ENCODE measurements around the gene SLC6A7. TPM values are rescaled to one million over a fixed set of nuclear protein-coding genes. Genes with fewer than 3 reads are reported as not detected.

SLC6A7 gene
- total RNA-seq, 1 experiment from 2014 or later = not detected

DNA sequence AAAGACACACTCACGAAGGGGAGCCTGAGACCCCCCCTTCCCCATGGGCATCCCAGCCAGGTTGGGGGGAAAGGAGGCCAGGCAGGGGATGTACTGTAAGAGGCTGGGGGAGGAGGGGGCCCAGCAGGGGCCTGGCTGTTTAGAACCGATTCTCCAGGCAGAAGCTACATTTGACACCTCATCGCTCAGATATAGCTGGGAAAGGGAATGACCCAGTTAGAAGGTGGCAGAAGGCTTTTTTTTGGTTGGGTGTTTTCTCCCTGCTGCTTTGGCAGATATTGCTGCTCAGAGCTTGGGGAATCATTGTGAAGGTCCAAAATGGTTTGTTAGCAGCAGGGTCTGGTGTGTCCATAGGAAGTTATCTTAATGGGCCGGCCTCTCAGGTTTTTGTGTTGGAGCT lies 17.3 kb upstream of the SLC6A7 start:
- no peak for DNase-seq (ENCODE audit: low read depth in 1 of 2, low spot score in 2 of 2)

DNA sequence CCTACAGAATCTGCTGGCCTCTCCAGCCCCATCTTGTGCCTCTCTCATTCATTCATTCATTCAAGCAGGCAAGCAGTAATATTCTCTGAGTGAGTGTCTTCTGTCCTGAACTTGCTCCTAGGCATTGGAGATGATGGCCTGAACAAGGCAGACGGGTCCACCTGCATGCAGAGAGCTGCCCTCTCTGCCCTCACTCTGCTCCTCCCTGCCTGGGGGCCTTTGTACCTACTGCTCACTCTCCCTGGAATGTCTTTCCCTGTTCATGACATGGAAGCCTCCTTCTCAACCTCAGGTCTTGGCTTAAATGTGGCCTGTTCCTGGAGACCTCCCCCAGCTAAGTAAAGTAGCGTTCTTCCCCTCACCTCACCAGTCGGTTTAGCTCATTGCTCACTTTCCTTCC lies 16.7 kb upstream of the SLC6A7 start:
- H3K9me3 ChIP-seq (replicated peaks) = no peaks in the 10 kb centered on the region
- H3K27ac ChIP-seq = no peak overlapping the region
- no peaks in the 10 kb centered on the region for H3K36me3 ChIP-seq
- H3K4me1 ChIP-seq (replicated peaks) = peaks cover 47% of the 10 kb centered on the region
- DNase-seq (ENCODE audit: low read depth in 1 of 2, low spot score in 2 of 2) = no peak
- no peak overlapping the region for H3K4me3 ChIP-seq
- H3K27me3 ChIP-seq (replicated peaks) = no peaks in the 10 kb centered on the region

More for the DNA sequence above, 17.3 kb upstream of the SLC6A7 start:
- Histone ChIP-seq H3K4me3 (no peak overlapping the region), H3K36me3 (no peaks in the 10 kb centered on the region), H3K27me3 (replicated peaks) (no peaks in the 10 kb centered on the region), H3K4me1 (replicated peaks) (peaks cover 41% of the 10 kb centered on the region), H3K9me3 (replicated peaks) (no peaks in the 10 kb centered on the region), H3K27ac (no peak overlapping the region)

DNA sequence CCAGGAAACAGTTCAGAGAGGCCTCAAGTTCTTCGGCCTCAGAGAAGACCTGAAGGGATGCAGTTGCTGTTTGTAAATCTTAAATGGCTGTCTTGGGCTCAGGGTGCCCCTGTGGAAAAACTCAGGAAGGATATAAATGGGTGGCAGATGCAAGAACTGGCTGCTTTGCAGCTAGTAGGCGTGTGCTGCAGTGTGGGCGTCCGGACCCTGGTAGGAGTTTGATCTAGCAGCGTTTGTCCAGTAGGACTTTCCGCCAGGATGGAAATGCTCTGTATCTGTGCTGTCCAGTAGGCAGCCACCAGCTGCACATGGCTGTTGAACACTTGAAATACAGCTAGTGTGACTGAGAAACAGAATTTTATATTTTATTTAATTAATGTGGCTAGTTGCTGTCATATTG lies 15.6 kb upstream of the SLC6A7 start:
- Histone ChIP-seq H3K27ac (no peak overlapping the region), H3K36me3 (no peaks in the 10 kb centered on the region), H3K4me3 (no peak overlapping the region), H3K9me3 (replicated peaks) (no peaks in the 10 kb centered on the region), H3K27me3 (replicated peaks) (no peaks in the 10 kb centered on the region), H3K4me1 (replicated peaks) (peaks cover 57% of the 10 kb centered on the region)
- no peak for DNase-seq (ENCODE audit: low read depth in 1 of 2, low spot score in 2 of 2)

DNA sequence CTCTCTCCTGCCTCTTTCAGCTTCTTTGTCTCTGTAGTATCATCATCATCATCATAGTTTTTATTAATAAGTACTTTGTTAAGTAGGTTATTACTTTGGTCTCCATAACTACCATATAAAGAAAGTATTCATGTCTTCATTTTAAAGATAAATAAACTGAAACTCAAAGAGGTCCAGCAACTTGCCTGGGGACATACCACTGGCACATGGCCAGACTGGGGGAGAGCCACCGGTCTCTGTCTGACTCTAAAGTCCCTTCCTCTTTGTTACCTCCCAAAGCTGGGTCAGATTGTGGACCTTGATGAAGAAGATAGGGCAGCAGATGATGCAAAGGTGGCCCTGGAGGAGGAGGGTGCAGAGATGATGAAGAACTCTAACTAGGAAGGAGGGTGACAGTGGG lies 14.8 kb upstream of the SLC6A7 start:
- Histone ChIP-seq H3K27ac (peak overlapping the region; percentile 24; the same call in 1 of the 2 replicates), H3K4me3 (no peak overlapping the region), H3K9me3 (replicated peaks) (no peaks in the 10 kb centered on the region), H3K4me1 (replicated peaks) (peaks cover 65% of the 10 kb centered on the region), H3K27me3 (replicated peaks) (no peaks in the 10 kb centered on the region), H3K36me3 (no peaks in the 10 kb centered on the region)
- DNase-seq (ENCODE audit: low read depth in 1 of 2, low spot score in 2 of 2) = no peak

DNA sequence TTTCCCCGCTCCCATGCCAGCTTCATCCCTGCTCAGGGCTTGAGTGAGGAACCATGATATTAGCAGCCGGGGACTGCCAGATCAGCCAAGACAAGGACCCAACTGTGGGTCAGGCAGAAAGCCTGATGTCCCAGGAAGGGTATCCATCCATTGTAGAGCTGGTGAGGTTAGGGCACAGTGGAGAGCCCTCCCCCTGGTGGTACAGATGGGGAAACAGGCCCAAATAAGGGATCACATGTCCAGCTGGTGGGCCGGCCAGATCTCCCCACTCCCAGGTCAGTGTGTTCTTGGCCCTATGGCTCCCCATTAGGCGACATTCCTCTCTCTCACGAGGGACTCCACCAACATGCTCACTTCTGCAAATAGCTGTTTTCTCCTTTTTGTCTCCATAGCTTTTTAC lies 14.3 kb upstream of the SLC6A7 start:
- no peaks in the 10 kb centered on the region for H3K9me3 ChIP-seq (replicated peaks)
- peak overlapping the region; percentile 3 for H3K27ac ChIP-seq
- DNase-seq (ENCODE audit: low read depth in 1 of 2, low spot score in 2 of 2) = peak; percentile 71 to 77
- H3K4me3 ChIP-seq = no peak overlapping the region
- peaks cover 69% of the 10 kb centered on the region for H3K4me1 ChIP-seq (replicated peaks)
- no peaks in the 10 kb centered on the region for H3K27me3 ChIP-seq (replicated peaks)
- no peaks in the 10 kb centered on the region for H3K36me3 ChIP-seq

DNA sequence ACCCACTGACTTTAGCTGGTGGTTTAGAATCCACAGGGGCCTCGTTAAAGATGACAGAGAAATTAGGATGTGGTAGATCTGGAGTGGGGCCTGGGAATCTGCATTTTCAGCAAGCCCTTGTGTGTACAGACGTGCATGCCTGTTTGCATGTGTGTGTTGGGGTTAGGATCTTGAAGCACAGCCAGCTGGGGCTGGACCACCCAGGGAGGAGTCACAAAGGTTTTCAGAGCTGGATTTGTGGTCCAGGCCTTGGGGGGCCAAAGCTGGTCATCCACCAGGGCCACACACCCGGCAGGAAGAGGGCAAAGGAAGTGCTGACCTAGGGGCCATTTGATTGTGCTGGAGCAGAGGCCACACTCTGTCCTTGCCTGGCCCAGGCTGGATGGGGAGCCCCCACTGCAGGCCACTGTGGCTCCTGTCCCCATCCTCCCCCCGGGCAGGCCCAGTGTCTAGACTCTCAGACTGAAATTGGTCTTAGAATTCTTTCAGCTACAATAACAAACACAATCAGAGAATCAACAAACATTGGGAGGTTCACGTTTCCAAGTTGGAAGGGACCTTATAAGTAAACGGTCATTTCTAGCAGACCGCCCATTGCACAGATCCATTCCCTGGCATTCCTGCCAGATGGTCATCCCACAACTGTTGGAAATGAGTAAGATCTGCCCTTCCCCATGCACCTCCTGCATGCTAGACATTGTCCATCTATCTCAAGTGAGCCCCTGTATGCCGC lies 13.0 kb upstream of the SLC6A7 start:
- Histone ChIP-seq H3K4me1 (replicated peaks) (peaks cover 83% of the 10 kb centered on the region), H3K27ac (peak overlapping the region; percentile 5), H3K36me3 (no peaks in the 10 kb centered on the region), H3K4me3 (no peak overlapping the region), H3K9me3 (replicated peaks) (no peaks in the 10 kb centered on the region), H3K27me3 (replicated peaks) (no peaks in the 10 kb centered on the region)
- peak; percentile 100 for DNase-seq (ENCODE audit: low read depth in 1 of 2, low spot score in 2 of 2)

DNA sequence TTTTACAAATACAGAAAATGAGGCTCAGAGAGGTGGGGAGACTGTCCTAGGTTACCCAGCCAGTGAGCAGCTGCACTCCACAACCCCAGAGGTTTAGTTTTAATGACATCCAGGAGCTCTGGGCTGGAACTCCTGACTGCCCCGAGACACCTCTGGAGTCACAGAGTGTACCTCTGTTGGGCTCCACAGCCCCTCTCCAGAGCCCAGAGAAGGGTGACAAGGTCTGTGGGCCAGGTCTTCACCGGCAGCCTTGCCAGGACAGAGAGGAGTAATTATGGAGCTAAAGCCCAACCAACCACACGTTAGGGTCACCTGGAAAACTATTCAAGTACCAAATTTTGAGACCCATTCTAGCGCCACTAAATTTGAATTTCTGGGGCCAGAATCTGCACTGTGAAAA lies 12.1 kb upstream of the SLC6A7 start:
- peak overlapping the region; percentile 5 for H3K27ac ChIP-seq
- DNase-seq (ENCODE audit: low read depth in 1 of 2, low spot score in 2 of 2) = no peak
- no peak overlapping the region for H3K4me3 ChIP-seq
- peaks cover 90% of the 10 kb centered on the region for H3K4me1 ChIP-seq (replicated peaks)
- no peaks in the 10 kb centered on the region for H3K36me3 ChIP-seq
- H3K9me3 ChIP-seq (replicated peaks) = no peaks in the 10 kb centered on the region
- H3K27me3 ChIP-seq (replicated peaks) = no peaks in the 10 kb centered on the region

DNA sequence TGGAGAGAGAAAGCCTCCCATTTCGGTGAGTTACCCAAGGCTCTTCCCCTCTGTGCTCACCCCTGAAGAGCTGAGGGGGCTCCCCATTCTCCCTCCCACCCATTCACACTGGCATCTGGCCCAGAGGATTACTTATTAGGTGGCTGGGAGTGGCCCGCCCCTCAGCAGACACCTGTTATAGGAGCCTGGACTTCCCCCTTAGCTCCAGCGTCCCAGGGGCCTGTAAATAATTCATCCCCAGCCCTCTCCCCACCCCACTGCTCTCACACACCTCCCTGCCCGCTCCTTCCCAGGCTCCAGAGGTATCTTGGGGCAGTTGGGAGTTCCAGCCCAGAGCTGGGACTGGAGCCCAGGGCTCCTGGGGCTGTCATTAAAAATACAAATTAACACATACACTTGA lies 11.6 kb upstream of the SLC6A7 start:
- no peak for DNase-seq (ENCODE audit: low read depth in 1 of 2, low spot score in 2 of 2)
- Histone ChIP-seq H3K9me3 (replicated peaks) (no peaks in the 10 kb centered on the region), H3K27me3 (replicated peaks) (no peaks in the 10 kb centered on the region), H3K27ac (no peak overlapping the region), H3K36me3 (no peaks in the 10 kb centered on the region), H3K4me3 (no peak overlapping the region), H3K4me1 (replicated peaks) (peaks cover 88% of the 10 kb centered on the region)

DNA sequence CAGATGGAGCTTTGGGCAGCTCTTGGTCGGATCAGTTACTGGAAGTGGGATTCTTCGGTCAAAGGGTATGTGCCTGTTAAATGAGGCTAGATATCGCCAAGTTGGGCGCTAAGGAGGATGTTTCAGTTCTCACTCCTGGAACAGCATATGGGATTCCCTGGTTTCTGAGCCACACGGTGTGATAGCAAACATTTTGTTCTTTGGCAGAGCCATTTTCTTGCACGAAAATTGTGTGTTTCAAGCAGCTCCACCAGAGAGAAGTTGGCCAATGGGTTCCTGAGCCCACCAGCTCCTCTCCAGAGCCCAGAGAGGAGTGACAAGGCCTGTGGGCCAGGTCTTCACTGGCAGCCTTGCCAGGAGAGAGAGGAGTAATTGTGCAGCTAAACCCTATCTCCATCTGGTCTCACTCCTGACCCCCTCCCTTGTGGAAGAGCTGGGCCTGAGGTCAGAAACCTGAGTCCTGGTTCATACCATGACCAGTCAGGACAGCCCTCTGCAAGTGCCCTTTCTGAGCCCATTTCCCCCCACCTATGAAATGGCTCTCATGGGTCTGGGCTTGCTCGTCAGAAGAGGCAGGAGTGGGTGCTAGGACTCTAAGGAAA lies 10.7 kb upstream of the SLC6A7 start:
- no peak for DNase-seq (ENCODE audit: low read depth in 1 of 2, low spot score in 2 of 2)

DNA sequence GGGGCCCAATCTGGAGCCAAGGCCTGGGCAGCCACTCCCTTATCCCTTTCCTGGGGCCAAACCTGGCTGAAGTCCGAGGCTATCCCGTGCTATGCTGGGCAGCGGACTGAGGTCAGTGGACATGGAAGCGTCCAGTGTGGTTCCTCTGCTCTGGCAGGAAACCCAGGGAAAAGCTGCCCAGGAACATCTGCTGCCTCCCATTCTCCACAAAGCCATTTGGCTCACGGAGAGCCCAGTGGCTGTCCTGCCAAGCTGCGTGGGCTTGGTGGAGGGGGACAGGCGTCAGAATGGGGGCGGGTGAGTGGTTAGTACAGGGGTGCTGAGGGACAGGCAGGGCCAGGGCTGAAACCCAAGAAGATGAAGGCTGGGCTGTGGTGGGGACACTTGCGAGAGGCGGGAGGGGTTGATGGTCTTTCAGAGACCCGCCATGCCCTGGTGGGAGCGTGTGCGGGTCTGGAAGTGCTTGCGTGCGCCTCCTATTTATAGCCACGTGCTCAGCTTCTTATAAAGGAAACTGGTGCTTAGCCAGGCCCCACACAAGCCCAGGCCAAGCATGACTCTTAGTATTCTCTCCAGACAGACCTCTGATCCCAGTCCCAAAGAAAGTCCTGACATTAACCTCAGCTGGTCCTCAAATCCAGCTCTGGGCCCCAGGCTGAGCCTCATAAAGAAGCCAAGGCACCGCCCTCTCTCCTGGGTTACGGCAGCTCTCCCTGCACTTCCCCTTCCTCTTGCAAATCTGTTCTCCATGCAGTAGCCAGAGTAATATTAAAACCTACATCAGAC lies 9.4 kb upstream of the SLC6A7 start:
- H3K27me3 ChIP-seq (replicated peaks) = no peaks in the 10 kb centered on the region
- H3K4me3 ChIP-seq = no peak overlapping the region
- peak overlapping the region; percentile 58 for H3K27ac ChIP-seq
- H3K4me1 ChIP-seq (replicated peaks) = peaks cover 68% of the 10 kb centered on the region
- no peaks in the 10 kb centered on the region for H3K36me3 ChIP-seq
- no peak for DNase-seq (ENCODE audit: low read depth in 1 of 2, low spot score in 2 of 2)
- no peaks in the 10 kb centered on the region for H3K9me3 ChIP-seq (replicated peaks)

More for the DNA sequence above, 10.7 kb upstream of the SLC6A7 start:
- H3K27me3 ChIP-seq (replicated peaks) = no peaks in the 10 kb centered on the region
- H3K36me3 ChIP-seq = no peaks in the 10 kb centered on the region
- no peak overlapping the region for H3K4me3 ChIP-seq
- H3K9me3 ChIP-seq (replicated peaks) = no peaks in the 10 kb centered on the region
- H3K27ac ChIP-seq = no peak overlapping the region
- H3K4me1 ChIP-seq (replicated peaks) = peaks cover 80% of the 10 kb centered on the region

DNA sequence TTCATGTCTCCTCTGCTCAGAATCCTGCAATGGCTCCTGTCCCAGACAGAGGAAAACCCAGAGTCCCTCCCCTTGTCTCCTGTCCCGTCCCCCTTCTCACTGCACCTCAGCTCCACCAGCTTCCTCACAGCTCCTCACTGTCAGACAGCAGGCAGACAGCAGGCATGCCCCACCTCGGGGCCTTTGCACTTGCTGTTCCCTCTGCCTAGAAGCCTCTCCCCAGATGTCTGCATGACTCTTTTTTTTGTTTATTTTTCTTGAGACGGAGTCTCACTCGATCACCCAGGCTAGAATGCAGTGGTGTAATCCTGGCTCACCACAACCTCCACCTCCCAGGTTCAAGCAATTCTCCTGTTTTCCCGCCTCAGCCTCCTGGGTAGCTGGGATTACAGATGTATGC lies 8.8 kb upstream of the SLC6A7 start:
- no peaks in the 10 kb centered on the region for H3K9me3 ChIP-seq (replicated peaks)
- H3K4me3 ChIP-seq = no peak overlapping the region
- peak; percentile 94 to 96 for DNase-seq (ENCODE audit: low read depth in 1 of 2, low spot score in 2 of 2)
- H3K4me1 ChIP-seq (replicated peaks) = peaks cover 62% of the 10 kb centered on the region
- peak overlapping the region; percentile 58 for H3K27ac ChIP-seq
- no peaks in the 10 kb centered on the region for H3K27me3 ChIP-seq (replicated peaks)
- H3K36me3 ChIP-seq = no peaks in the 10 kb centered on the region

DNA sequence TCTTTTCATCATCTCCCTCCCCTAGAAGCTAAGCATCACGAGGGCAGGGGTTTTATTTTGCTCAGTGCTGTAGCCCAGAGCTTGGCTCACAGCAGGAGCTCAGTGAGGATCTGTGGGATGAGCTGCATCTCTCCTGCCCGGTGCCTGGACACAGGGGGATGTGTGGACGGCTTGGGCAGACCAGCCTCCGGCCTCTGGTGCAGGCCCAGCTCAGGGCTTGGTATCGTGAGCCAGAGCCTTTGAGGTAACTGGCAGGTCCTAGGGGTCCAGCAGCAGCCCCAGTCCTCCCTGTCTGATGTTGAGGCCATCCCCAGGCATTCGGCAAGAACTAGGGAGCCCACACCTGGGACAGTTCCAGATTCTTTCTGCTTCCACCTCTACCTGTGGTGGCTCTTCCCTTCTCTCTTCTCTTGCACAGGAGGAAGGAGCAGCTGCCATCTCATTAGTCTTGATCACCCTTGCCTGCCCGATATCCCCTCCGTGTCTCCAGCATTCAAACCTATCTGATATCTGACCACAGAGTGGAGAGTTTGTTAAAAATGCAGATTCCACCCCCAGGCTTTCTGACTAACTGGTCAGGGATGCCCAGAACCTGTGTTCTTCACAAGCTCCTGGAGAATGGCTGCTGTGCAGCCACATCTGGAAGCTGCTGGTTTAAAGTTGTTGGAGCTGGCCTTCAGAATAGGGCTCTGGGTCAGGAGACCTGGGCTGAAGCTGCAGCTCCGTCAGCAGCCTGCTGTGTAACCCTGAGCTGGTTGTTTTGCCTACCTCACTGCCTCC lies 7.9 kb upstream of the SLC6A7 start:
- Histone ChIP-seq H3K9me3 (replicated peaks) (no peaks in the 10 kb centered on the region), H3K27me3 (replicated peaks) (no peaks in the 10 kb centered on the region), H3K4me3 (no peak overlapping the region), H3K36me3 (no peaks in the 10 kb centered on the region), H3K4me1 (replicated peaks) (peaks cover 53% of the 10 kb centered on the region), H3K27ac (peak overlapping the region; percentile 20)
- peak in 1 of 2 experiments; percentile 25 for DNase-seq (ENCODE audit: low read depth in 1 of 2, low spot score in 2 of 2)

DNA sequence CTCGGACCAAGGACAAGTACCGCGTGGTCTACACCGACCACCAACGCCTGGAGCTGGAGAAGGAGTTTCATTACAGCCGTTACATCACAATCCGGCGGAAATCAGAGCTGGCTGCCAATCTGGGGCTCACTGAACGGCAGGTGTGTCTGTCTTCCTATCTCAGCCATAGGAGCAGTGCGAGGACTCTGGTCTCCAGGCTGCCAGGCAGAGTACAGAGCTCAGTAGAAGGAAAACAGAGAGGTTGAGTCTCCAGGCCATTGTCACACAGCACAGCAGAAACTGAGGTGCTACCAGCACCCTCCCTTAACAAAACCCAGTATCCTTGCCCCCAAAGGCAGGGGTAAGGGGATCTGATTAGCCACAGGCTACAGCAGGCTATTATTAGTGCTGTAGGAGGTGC lies 7.1 kb upstream of the SLC6A7 start:
- no peak for DNase-seq (ENCODE audit: low read depth in 1 of 2, low spot score in 2 of 2)
- Histone ChIP-seq H3K27me3 (replicated peaks) (no peaks in the 10 kb centered on the region), H3K4me1 (replicated peaks) (peaks cover 47% of the 10 kb centered on the region), H3K4me3 (no peak overlapping the region), H3K9me3 (replicated peaks) (no peaks in the 10 kb centered on the region), H3K27ac (no peak overlapping the region), H3K36me3 (no peaks in the 10 kb centered on the region)

Measured in SJSA1 (cell line).